PFSK-1 (cell line): Measurements from ENCODE around the gene CEMIP.

ENCODE experiments used
- FOXP2 ChIP-seq: optimal IDR thresholded peaks from 2 replicates; pipeline ENCODE3; 2011; ENCODE audit warnings: borderline replicate concordance, control low read depth, inconsistent platforms; ENCODE audit not compliant: insufficient read depth; ENCODE audit errors: extremely low read length, extremely low read depth
- POLR2AphosphoS5 ChIP-seq: IDR thresholded peaks from 2 replicates; pipeline ENCODE4 v1.6.1; 2012; ENCODE audit warnings: low read depth, mild to moderate bottlenecking, control low read depth, low read length, moderate library complexity
- REST ChIP-seq, 2 experiments: IDR thresholded peaks; 2 replicates each; pipeline versions ENCODE4 v1.6.1 to v1.8.0; 2011 to 2012; ENCODE audit warnings: low read depth in 2 of 2, low read length in 2 of 2, control low read depth in 1 of 2, inconsistent platforms in 1 of 2, mild to moderate bottlenecking in 1 of 2, moderate library complexity in 1 of 2; ENCODE audit not compliant: insufficient read depth in 1 of 2
- SIN3A ChIP-seq: IDR thresholded peaks from 2 replicates; pipeline ENCODE4 v1.6.1; 2012; ENCODE audit warnings: mild to moderate bottlenecking, low read length, moderate library complexity, borderline replicate concordance; ENCODE audit not compliant: insufficient read depth
- TAF1 ChIP-seq: IDR thresholded peaks from 2 replicates; pipeline ENCODE4 v1.6.1; 2012; ENCODE audit warnings: low read length, control low read depth, borderline replicate concordance; ENCODE audit not compliant: insufficient read depth

CEMIP gene

GRCh38 chr15:80788536-80788935, 9.4 kb downstream of the CEMIP start:
- TF ChIP-seq TAF1 (no peak), SIN3A (no peak), REST (IDR thresholded peaks at IDR 0.05; ENCODE audit: insufficient read depth in 1 of 2, low read depth in 2 of 2, low read length in 2 of 2) (no peak), FOXP2 (no peak), POLR2AphosphoS5 (no peak)

GRCh38 chr15:80789296-80789695, 10.1 kb downstream of the CEMIP start:
- TF ChIP-seq REST (IDR thresholded peaks at IDR 0.05; ENCODE audit: insufficient read depth in 1 of 2, low read depth in 2 of 2, low read length in 2 of 2) (no peak), FOXP2 (no peak)

- TF ChIP-seq POLR2AphosphoS5 (no peak), SIN3A (no peak), REST (IDR thresholded peaks at IDR 0.05; ENCODE audit: insufficient read depth in 1 of 2, low read depth in 2 of 2, low read length in 2 of 2) (no peak), FOXP2 (no peak), TAF1 (no peak)
Observed at GRCh38 chr15:80789796-80790195, 10.6 kb downstream of the CEMIP start.

GRCh38 chr15:80790236-80790635, 11.1 kb downstream of the CEMIP start:
- no peak for TF ChIP-seq REST (IDR thresholded peaks at IDR 0.05; ENCODE audit: insufficient read depth in 1 of 2, low read depth in 2 of 2, low read length in 2 of 2)
- TF ChIP-seq FOXP2, result no peak
- no peak for TF ChIP-seq TAF1
- TF ChIP-seq SIN3A, result no peak
- no peak for TF ChIP-seq POLR2AphosphoS5

- TF ChIP-seq SIN3A, result no peak
- no peak for TF ChIP-seq TAF1
- no peak for TF ChIP-seq POLR2AphosphoS5
Observed at GRCh38 chr15:80791004-80791403, 11.8 kb downstream of the CEMIP start.
